Suprapubic skin (tissue), 4 donors: ENCODE measurements around the gene ERC2.

Source experiments
- EP300 ChIP-seq: sonication (generic); formaldehyde crosslinking; IDR thresholded peaks from one replicate; pipeline ENCODE4 v1.6.1; 2017; ENCODE audit warnings: antibody characterized with exemption
- POLR2A ChIP-seq, 2 donors: fragments of 450-650 bp; IDR thresholded peaks; one replicate each; pipeline ENCODE4 v1.6.1; 2017; ENCODE audit warnings: antibody characterized with exemption in 2 of 2, mild to moderate bottlenecking in 2 of 2, moderate library complexity in 2 of 2
- POLR2AphosphoS5 ChIP-seq, 3 donors: sonication (generic); formaldehyde crosslinking; IDR thresholded peaks; one replicate each; pipeline ENCODE4 v1.6.1; 2017; ENCODE audit warnings: antibody characterized with exemption in 3 of 3
- TF ChIP-seq, protein P1 (sequence below), 2 donors: fragments of 200-600 bp in 1 of 2; fragments of 450-650 bp in 1 of 2; sonication (generic) in 1 of 2; IDR thresholded peaks; one replicate each; pipeline ENCODE4 v1.5.1; 2016 to 2019; ENCODE audit warnings: antibody characterized with exemption in 2 of 2, mild to moderate bottlenecking in 1 of 2, moderate library complexity in 1 of 2

DNA sequence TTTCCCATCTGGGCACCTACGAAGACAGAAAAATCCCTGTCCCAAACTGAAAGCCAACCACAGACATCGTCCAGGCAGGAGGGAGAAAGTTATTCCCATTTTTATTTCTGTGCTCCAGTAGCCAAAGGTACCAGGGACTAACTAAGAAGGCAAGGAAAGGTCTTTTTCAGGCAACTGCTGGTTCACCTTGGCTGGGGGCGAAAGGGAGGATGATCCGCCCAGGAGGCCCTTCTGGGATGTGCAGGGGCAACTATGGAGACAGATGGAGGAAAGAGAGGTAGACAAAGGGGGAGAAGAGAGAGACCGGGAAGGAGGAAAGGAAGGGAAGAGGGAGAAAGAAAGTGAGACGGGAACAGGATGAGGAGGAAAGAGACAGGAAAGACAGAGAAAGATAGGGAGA, 994.5 kb downstream of the ERC2 start:
- TF ChIP-seq POLR2AphosphoS5 (IDR thresholded peaks at IDR 0.05) (no peak), EP300 (no peak), POLR2A (IDR thresholded peaks at IDR 0.05) (no peak)
- TF ChIP-seq, protein P1, sequence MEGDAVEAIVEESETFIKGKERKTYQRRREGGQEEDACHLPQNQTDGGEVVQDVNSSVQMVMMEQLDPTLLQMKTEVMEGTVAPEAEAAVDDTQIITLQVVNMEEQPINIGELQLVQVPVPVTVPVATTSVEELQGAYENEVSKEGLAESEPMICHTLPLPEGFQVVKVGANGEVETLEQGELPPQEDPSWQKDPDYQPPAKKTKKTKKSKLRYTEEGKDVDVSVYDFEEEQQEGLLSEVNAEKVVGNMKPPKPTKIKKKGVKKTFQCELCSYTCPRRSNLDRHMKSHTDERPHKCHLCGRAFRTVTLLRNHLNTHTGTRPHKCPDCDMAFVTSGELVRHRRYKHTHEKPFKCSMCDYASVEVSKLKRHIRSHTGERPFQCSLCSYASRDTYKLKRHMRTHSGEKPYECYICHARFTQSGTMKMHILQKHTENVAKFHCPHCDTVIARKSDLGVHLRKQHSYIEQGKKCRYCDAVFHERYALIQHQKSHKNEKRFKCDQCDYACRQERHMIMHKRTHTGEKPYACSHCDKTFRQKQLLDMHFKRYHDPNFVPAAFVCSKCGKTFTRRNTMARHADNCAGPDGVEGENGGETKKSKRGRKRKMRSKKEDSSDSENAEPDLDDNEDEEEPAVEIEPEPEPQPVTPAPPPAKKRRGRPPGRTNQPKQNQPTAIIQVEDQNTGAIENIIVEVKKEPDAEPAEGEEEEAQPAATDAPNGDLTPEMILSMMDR (IDR thresholded peaks at IDR 0.05), result no peak
